Uterus (tissue), 2 donors: ENCODE results near the gene COL4A2.

Experiments
- POLR2A ChIP-seq, 2 donors: fragments of 450-650 bp; IDR thresholded peaks; one replicate each; pipeline ENCODE4 v1.6.1; 2016; ENCODE audit warnings: antibody characterized with exemption in 2 of 2, mild to moderate bottlenecking in 1 of 2, moderate library complexity in 1 of 2
- TF ChIP-seq, protein P1 (sequence below), 4 experiments: fragments of 200-600 bp in 2 of 4; fragments of 450-650 bp in 2 of 4; sonication (generic) in 2 of 4; IDR thresholded peaks; one replicate each; pipeline ENCODE4 v1.5.1; 2016 to 2019; ENCODE audit warnings: antibody characterized with exemption in 4 of 4, mild to moderate bottlenecking in 2 of 4, moderate library complexity in 1 of 4

DNA sequence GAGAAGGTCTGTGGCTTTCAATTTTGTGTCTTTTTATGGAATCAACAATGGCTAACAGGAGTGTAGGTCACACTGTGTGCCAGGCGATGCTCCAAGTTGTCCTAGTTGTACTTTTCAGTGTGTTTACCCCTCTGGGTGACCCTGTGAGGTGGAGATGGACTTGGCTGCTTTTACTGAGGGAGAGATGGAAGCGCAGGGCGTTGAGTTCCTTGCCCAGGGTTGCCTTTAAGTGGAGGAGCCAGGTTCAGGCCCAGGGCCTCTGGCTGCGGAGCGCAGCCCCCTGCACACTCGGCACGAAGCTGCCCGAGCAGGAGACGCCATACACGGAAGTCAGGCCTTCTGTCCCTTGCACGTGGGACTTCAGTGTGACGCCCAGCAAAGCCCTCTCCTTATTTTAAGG lies 141.6 kb downstream of the COL4A2 start:
- TF ChIP-seq, protein P1, sequence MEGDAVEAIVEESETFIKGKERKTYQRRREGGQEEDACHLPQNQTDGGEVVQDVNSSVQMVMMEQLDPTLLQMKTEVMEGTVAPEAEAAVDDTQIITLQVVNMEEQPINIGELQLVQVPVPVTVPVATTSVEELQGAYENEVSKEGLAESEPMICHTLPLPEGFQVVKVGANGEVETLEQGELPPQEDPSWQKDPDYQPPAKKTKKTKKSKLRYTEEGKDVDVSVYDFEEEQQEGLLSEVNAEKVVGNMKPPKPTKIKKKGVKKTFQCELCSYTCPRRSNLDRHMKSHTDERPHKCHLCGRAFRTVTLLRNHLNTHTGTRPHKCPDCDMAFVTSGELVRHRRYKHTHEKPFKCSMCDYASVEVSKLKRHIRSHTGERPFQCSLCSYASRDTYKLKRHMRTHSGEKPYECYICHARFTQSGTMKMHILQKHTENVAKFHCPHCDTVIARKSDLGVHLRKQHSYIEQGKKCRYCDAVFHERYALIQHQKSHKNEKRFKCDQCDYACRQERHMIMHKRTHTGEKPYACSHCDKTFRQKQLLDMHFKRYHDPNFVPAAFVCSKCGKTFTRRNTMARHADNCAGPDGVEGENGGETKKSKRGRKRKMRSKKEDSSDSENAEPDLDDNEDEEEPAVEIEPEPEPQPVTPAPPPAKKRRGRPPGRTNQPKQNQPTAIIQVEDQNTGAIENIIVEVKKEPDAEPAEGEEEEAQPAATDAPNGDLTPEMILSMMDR (IDR thresholded peaks at IDR 0.05): no peak
- no peak for TF ChIP-seq POLR2A (IDR thresholded peaks at IDR 0.05)
